Large intestine (tissue), 3 donors: ENCODE results near the gene POLR2H. TPM values are rescaled to one million over a fixed set of nuclear protein-coding genes. Genes with fewer than 3 reads are reported as not detected.
A peak's percentile ranks its signal among the peaks of the same experiment; 100 is the strongest.

Experiments
- DNase-seq, 2 donors: peaks; one replicate each; pipeline versions ENCODE4 v3.0.0 to v3.0.0-alpha.2; 2013
- H3K27ac ChIP-seq: one replicate; pipeline ENCODE4 v1.5.1; 2013; ENCODE audit warnings: low read length
- H3K27me3 ChIP-seq: 2 replicates; pipeline ENCODE4 v1.6.1; 2013; ENCODE audit warnings: low read length; ENCODE audit not compliant: control insufficient read depth, insufficient read depth
- H3K36me3 ChIP-seq: 2 replicates; pipeline ENCODE4 v1.6.1; 2013; ENCODE audit warnings: low read length; ENCODE audit not compliant: control insufficient read depth, insufficient read depth
- H3K4me1 ChIP-seq: one replicate; pipeline ENCODE4 v1.6.1; 2013; ENCODE audit warnings: low read length; ENCODE audit not compliant: control insufficient read depth, insufficient read depth
- H3K4me3 ChIP-seq: one replicate; pipeline ENCODE4 v1.5.1; 2013; ENCODE audit warnings: low read length
- H3K9me3 ChIP-seq: one replicate; pipeline ENCODE4 v1.6.1; 2013; ENCODE audit warnings: mild to moderate bottlenecking, low read depth, low read length, moderate library complexity; ENCODE audit not compliant: control insufficient read depth
- WGBS: methylation state at CpG from one replicate; pipeline ENCODE4 v1.1.5; 2013; ENCODE audit warnings: low lambda C conversion rate; ENCODE audit not compliant: insufficient coverage; 5-methylcytosine and 5-hydroxymethylcytosine counted together
- polyA plus RNA-seq: library from polyadenylated mRNA; unstranded; fragments of 120-200 nt; gene quantifications from one replicate; pipeline ENCODE4 v1.2.1, GENCODE V29; 2013

POLR2H gene
- polyA plus RNA-seq, 1 donor, result 167 TPM

GRCh38 chr3:184343200-184343876 lies 18.2 kb upstream of the POLR2H start:
- no peaks in the 10 kb centered on the region for H3K9me3 ChIP-seq
- no peak overlapping the region for H3K4me3 ChIP-seq
- H3K36me3 ChIP-seq, result peaks cover 38% of the 10 kb centered on the region
- no peak overlapping the region for H3K27ac ChIP-seq
- no peak for DNase-seq
- H3K4me1 ChIP-seq, result peaks cover 25% of the 10 kb centered on the region
- WGBS, result no CpG with 5 or more reads among the region's 5 CpGs
- no peaks in the 10 kb centered on the region for H3K27me3 ChIP-seq

GRCh38 chr3:184344579-184345316 lies 16.8 kb upstream of the POLR2H start:
- peaks cover 19% of the 10 kb centered on the region for H3K4me1 ChIP-seq
- H3K27me3 ChIP-seq, result no peaks in the 10 kb centered on the region
- peaks cover 38% of the 10 kb centered on the region for H3K36me3 ChIP-seq
- no peak overlapping the region for H3K4me3 ChIP-seq
- WGBS, result no CpG with 5 or more reads among the region's 24 CpGs
- H3K9me3 ChIP-seq, result no peaks in the 10 kb centered on the region
- no peak for DNase-seq
- no peak overlapping the region for H3K27ac ChIP-seq

GRCh38 chr3:184345317-184346144 lies 16.0 kb upstream of the POLR2H start:
- WGBS, result 20% methylated on average over 2 of the region's 14 CpGs
- H3K27me3 ChIP-seq, result no peaks in the 10 kb centered on the region

GRCh38 chr3:184346480-184347190 lies 14.9 kb upstream of the POLR2H start:
- H3K9me3 ChIP-seq, result no peaks in the 10 kb centered on the region
- WGBS, result 81% methylated on average over 2 of the region's 20 CpGs
- DNase-seq, result no peak
- H3K4me1 ChIP-seq, result peaks cover 25% of the 10 kb centered on the region
- no peak overlapping the region for H3K4me3 ChIP-seq
- H3K27me3 ChIP-seq, result no peaks in the 10 kb centered on the region
- H3K27ac ChIP-seq, result peak overlapping the region; percentile 75
- peaks cover 43% of the 10 kb centered on the region for H3K36me3 ChIP-seq

More at GRCh38 chr3:184345317-184346144, 16.0 kb upstream of the POLR2H start:
- Histone ChIP-seq H3K9me3 (no peaks in the 10 kb centered on the region), H3K27ac (peak overlapping the region; percentile 75), H3K4me3 (no peak overlapping the region), H3K36me3 (peaks cover 41% of the 10 kb centered on the region), H3K4me1 (peaks cover 19% of the 10 kb centered on the region)
- peak; percentile 89 to 92 for DNase-seq

GRCh38 chr3:184347321-184348056 lies 14.0 kb upstream of the POLR2H start:
- no peak for DNase-seq
- no CpG with 5 or more reads among the region's 12 CpGs for WGBS
- H3K9me3 ChIP-seq, result no peaks in the 10 kb centered on the region
- peaks cover 32% of the 10 kb centered on the region for H3K4me1 ChIP-seq
- no peak overlapping the region for H3K4me3 ChIP-seq
- H3K36me3 ChIP-seq, result peaks cover 40% of the 10 kb centered on the region
- no peak overlapping the region for H3K27ac ChIP-seq
- no peaks in the 10 kb centered on the region for H3K27me3 ChIP-seq

- no peak for DNase-seq
- no CpG with 5 or more reads among the region's 4 CpGs for WGBS
- peaks cover 40% of the 10 kb centered on the region for H3K36me3 ChIP-seq
Observed at GRCh38 chr3:184348057-184348382, 13.5 kb upstream of the POLR2H start.

GRCh38 chr3:184349563-184350470 lies 11.7 kb upstream of the POLR2H start:
- H3K36me3 ChIP-seq, result peaks cover 39% of the 10 kb centered on the region
- no peaks in the 10 kb centered on the region for H3K9me3 ChIP-seq
- H3K4me3 ChIP-seq, result no peak overlapping the region
- H3K27ac ChIP-seq, result no peak overlapping the region
- H3K27me3 ChIP-seq, result no peaks in the 10 kb centered on the region
- no peak for DNase-seq
- 73% methylated on average over 4 of the region's 10 CpGs for WGBS
- peaks cover 45% of the 10 kb centered on the region for H3K4me1 ChIP-seq

More at GRCh38 chr3:184348057-184348382, 13.5 kb upstream of the POLR2H start:
- Histone ChIP-seq H3K4me1 (peaks cover 37% of the 10 kb centered on the region), H3K4me3 (no peak overlapping the region), H3K27ac (no peak overlapping the region), H3K9me3 (no peaks in the 10 kb centered on the region), H3K27me3 (no peaks in the 10 kb centered on the region)

- WGBS, result no CpG with 5 or more reads among the region's 6 CpGs
- Histone ChIP-seq H3K9me3 (no peaks in the 10 kb centered on the region), H3K4me3 (no peak overlapping the region), H3K4me1 (peaks cover 37% of the 10 kb centered on the region), H3K36me3 (peaks cover 45% of the 10 kb centered on the region), H3K27me3 (no peaks in the 10 kb centered on the region), H3K27ac (no peak overlapping the region)
- no peak for DNase-seq
Observed at GRCh38 chr3:184350618-184351017, 10.9 kb upstream of the POLR2H start.
